Measurements from ENCODE around the gene NADK. TPM values are rescaled to one million over a fixed set of nuclear protein-coding genes. Genes with fewer than 3 reads are reported as not detected.

The NADK gene, protein sequence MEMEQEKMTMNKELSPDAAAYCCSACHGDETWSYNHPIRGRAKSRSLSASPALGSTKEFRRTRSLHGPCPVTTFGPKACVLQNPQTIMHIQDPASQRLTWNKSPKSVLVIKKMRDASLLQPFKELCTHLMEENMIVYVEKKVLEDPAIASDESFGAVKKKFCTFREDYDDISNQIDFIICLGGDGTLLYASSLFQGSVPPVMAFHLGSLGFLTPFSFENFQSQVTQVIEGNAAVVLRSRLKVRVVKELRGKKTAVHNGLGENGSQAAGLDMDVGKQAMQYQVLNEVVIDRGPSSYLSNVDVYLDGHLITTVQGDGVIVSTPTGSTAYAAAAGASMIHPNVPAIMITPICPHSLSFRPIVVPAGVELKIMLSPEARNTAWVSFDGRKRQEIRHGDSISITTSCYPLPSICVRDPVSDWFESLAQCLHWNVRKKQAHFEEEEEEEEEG
- 38.6 and 45.6 TPM in 2 replicates for total RNA-seq (ENCODE audit: low replicate concordance)

DNA sequence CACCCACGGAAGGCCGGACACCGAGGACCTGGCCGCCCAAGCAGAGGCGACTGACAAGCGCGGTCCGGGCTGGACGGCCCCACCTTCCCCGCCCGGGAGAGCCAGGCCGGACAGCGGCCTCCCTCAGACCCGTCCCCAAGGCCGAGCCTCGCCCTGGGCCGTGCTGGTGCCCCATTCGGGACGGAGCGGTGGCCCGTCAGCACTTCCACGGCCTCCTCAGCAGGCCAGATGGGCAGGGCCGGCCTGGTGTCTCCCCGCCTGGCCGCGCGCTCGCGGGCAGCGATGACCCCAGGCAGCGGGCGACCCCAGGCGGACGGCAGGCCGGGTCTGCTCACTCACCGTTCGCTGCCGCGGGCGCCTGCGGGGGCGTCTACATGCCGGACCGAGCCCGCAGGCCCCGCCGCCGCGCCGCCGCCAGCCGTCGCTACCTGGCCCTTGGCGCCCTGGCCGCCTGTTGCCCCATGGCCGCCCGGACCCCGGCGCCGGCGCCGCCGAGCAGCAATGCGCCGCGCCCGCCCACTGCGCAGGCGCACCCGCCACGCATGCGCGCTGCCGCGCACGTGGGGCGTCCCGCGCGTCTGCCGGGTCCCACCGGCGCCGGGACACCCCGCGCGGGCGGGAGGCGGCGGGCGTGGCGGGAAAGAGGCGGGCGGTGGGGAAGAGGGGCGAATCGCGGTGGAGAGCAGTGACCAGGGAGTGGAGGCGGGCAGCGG lies at the start of gene NADK:
Gene NADK, minus strand, starts transcription at position 521 of the 713 bp plus-strand sequence. CDS start 13,064 bp downstream, outside the sequence.
- TF ChIP-seq CTCF (IDR thresholded peaks at IDR 0.05; ENCODE audit: insufficient read depth, low read length): no peak
- peak; percentile 35 for DNase-seq (ENCODE audit: low read depth)
- peak within 1 kb of the TSS; percentile 71 for H3K4me3 ChIP-seq (ENCODE audit: low read depth, low read length)

- DNase-seq (ENCODE audit: low read depth): no peak
- TF ChIP-seq CTCF (IDR thresholded peaks at IDR 0.05; ENCODE audit: insufficient read depth, low read length): no peak
- no peak overlapping the region for H3K4me3 ChIP-seq (ENCODE audit: low read depth, low read length)
These were observed 49.0 kb upstream of the NADK start for GRCh38 chr1:1827089-1827848.

DNA sequence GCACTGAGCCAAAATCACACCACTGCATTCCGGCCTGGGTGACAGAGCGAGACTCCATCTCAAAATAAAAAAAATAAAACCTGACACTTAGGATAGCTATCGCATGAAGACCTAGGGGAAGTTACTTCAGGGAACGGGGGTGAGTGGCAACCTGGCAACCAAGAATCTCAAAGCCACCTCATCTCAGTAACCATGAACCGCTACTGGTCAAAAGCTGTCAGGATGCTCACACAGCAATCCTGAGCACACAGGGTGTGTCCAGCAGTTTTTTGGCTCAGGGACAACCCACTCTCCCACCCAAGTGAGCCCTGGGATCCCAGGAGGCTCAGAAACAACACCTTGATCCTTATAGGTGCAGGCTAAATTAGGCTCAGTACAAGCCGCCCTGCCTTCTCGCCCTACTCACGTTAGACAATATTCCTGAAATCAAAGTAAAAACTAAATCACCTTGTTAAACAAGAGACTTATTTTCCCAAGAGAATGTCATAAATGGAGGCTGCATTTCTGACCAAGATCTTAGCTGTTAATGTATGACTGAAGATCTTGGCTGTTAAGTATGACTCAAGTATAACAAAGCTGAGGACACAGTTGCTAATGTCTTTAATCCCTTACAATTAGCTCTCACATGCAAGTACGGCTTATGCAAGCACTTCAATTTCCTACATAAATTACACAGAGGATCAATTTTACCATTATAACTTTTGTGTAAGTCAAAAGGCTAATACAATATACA lies 48.3 kb upstream of the NADK start:
- peak; percentile 10 for DNase-seq (ENCODE audit: low read depth)
- no peak for TF ChIP-seq CTCF (IDR thresholded peaks at IDR 0.05; ENCODE audit: insufficient read depth, low read length)
- H3K4me3 ChIP-seq (ENCODE audit: low read depth, low read length): no peak overlapping the region

- TF ChIP-seq CTCF (IDR thresholded peaks at IDR 0.05; ENCODE audit: insufficient read depth, low read length): no peak
- DNase-seq (ENCODE audit: low read depth): no peak
- no peak overlapping the region for H3K4me3 ChIP-seq (ENCODE audit: low read depth, low read length)
These were observed 46.9 kb upstream of the NADK start for GRCh38 chr1:1825217-1825616.

DNA sequence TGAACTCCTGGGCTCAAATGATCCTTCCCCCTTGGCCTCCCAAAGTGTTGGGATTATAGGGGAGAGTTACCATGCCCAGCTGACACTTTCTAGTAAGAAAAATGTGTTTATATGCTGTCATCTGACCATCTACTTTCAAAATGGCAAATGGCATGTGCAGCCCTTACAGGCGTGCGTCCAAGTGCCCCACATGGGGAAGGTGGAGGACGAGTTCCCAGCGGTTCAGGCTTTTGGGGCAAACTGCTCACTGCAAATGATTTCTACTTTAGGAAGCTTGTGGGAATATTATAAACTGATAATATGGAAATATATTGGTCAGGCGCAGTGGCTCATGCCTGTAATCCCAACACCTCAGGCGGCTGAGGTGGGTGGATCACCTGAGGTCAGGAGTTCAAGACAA lies 41.5 kb upstream of the NADK start:
- DNase-seq (ENCODE audit: low read depth): no peak
- no peak for TF ChIP-seq CTCF (IDR thresholded peaks at IDR 0.05; ENCODE audit: insufficient read depth, low read length)
- no peak overlapping the region for H3K4me3 ChIP-seq (ENCODE audit: low read depth, low read length)

DNA sequence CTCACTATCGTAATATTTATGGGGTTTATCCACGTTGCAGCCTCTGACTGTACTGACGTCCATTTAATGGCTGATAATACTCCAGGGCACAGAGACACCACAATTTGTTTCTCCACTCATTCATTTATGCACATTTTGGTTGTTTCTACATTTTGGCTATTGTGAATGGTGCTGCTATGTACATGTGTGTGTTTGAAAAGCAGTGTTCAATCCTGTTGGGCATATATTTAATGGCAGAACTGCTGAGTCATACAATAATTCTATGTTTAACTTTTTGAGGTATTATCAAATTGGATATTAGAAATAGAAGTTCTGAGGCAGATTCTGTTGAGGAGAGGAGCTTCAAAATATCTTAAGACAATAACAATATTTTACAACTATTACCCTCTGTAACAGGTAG lies 39.0 kb upstream of the NADK start:
- no peak for DNase-seq (ENCODE audit: low read depth)
- TF ChIP-seq CTCF (IDR thresholded peaks at IDR 0.05; ENCODE audit: insufficient read depth, low read length): no peak
- H3K4me3 ChIP-seq (ENCODE audit: low read depth, low read length): no peak overlapping the region

Measured in fibroblast of the aortic adventitia (primary cell).